NCI-H748 (cell line): ENCODE results near the gene PAGE2B.
"Not testable (repeated sequence)": the region's sequence is repeated elsewhere in the genome, so short reads cannot be mapped to it uniquely, and the experiment has no call there.

Experiments used
- DNase-seq: peaks from one replicate; lab custom pipeline; 2025; ENCODE audit not compliant: unreplicated experiment; lab: John Stamatoyannopoulos, UW

The PAGE2B gene, protein sequence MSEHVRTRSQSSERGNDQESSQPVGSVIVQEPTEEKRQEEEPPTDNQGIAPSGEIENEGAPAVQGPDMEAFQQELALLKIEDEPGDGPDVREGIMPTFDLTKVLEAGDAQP

DNA sequence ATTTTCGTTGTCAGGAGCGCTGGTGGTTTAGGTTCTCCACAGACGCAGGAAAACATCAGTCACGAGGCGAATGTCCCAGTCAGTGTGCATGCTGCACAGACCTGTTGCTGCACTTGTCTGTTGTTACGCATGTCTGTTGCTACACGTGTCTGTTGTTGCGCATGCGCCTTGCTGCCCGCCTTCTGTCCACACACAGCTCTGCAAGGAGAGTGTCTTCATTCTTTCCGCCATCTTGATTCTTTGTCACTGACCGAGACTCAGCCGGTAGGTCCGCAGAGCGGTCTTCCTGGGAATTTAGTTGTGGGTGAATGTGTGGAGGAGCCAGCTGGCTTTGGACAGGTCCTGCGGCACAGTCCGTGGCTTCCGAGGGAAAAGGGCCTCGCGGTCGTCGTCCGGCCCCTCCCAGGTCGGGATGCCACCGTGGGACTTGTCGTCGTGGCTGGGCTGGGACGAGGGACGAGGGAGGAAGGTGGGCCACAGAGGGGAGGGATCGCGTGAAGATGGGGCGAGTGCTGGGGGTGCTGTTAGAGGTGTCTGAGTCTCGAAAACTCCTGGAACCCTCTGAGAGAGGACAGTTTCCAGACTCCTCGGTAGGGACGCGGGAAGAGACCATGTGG is at the start of gene PAGE2B:
TSS of gene PAGE2B (plus strand) at position 180 of the 617 bp plus-strand sequence. CDS start 1,012 bp downstream, outside the sequence.
- DNase-seq = no peak

DNA sequence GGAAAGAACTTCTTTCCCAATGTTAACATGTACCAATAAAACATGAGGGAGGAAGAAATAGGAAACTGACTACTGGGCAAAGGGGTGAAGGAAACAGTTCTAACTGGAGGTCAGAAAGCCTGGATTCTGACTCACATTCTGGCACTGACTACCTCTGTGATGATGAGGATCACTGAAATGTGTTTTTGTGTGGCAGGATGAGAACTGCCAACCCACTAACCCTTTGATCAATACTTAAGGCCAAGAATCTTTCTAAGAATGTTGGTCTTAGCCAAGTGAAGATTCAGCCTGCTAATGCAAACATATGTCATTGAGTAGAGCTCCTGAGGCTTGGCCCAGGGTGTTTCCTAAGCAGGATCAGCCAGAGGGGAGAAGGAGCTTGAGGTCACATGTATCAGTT is 48.7 kb upstream of the PAGE2B start:
- no peak for DNase-seq

DNA sequence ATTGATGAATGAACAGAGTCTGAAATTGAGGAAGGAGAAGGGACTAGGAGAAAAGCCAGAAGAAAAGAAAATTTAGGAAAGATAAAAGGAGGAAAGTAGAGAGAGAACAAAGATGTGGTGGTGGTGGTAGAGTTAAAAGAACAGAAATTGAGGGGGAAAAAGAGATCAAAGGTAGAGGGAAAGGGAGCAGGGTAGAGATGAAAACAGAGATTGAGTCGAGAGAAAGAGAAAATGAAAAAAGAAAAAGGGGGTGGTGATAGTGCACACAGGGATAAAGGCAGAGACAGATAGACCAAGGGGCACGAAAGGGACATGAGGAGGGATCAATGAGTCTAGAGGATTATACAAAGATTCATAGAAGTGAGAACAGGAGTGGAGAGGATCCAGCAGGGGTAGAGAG is 48.0 kb upstream of the PAGE2B start:
- DNase-seq = no peak

DNA sequence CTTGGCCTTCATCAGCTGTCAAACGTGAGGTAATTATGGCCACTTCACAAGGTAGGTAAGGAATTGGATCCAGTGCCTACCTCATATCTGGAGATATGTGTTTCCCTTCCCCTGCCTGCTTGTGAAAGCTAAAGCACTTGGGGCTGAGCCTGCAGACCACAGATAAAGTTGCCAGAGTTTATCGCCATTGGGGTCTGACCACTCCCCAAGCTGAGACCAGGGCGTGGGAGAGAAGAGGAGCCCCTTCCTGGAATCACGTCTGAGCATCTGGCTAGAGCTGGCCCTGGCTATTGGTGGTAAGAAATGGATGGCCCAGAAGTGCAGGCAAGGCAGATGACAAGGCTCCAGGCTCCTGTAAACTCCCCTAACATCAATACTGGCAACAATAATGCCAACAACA is 46.8 kb upstream of the PAGE2B start:
- DNase-seq = no peak

DNA sequence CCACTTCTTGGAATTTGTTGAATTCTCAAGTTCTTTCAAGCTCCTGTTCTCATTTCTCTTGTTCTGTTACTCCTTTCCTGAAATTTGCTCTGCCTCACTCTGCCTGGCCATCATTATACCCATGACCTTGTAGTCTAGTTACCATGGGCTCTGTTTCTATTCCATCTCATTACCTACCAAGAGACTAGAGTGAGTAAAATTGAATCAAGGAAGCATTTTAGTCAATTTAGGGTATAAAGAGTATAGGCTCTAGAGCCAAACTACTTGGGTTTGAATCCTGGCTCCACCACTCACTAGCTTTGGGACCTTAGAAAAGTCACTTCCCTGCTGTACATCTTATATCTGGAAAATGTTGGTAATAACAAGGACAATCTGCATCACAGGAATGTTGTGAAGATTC is 46.2 kb upstream of the PAGE2B start:
- no peak for DNase-seq

DNA sequence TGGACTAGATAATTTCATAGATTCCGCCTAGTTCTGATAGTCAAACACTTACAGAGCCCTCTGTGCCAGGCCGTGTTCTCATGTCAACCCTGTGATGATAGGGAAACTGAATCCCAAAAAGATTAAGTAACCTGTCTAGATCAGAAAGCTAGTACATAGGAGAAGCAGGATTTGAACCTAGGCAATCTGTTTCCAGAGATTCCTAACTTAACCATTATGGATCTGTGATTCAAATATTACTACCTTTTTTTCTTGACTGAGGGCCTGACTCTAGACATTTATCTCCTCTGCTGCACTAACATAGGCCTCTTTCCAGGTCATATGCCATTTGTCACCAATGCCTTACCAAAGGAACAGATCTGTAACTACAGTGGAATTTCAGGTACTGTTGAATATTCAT is 45.5 kb upstream of the PAGE2B start:
- no peak for DNase-seq

DNA sequence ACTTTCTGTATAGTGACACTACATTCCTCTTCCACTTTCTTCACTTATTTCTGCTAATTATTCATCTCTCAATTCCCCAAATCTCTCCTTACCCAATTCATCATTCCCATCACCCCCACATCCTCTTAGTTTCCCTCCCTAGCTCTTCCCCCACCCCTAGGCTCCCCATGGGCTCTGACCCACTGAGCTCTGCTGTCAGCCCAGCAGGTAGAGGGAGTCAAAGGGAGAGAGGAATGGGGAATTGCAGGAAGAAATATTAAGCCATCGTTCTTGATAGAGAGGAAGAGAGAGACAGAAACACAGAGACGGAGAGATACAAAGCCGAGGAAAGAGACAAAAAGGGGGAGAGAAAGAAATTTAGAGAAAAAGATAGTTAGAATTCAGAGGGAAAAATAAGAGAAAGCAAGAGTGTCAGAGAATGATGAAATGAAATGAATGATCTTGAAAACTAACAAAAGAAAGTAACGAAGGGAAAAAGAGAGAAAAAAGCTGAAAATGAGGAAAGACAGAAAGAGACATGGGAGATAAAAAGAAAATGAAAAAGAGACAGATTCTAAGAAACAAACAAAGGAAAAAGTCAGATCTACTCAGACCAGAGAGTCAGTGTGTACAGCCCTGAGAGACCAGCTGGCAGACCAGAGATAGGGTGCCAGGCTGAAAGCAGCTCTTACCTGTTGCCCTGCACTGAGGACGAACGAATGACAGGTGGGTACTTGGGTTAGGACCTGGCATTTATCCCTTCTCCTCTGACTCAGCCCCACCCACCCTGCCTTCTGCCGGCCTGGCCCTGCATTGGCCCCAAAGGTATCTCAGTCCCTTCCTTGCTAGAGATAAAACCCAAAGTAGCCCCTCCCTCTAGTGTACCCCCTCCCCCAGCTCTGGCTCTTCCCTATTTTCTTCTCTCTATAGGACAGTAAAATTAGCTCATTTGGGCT is 44.3 kb upstream of the PAGE2B start, which contains the start of gene ALAS2:
TSS of gene ALAS2 (minus strand) at position 707 of the 935 bp plus-strand sequence. CDS start 4,977 bp downstream, outside the sequence.
- DNase-seq = no peak

DNA sequence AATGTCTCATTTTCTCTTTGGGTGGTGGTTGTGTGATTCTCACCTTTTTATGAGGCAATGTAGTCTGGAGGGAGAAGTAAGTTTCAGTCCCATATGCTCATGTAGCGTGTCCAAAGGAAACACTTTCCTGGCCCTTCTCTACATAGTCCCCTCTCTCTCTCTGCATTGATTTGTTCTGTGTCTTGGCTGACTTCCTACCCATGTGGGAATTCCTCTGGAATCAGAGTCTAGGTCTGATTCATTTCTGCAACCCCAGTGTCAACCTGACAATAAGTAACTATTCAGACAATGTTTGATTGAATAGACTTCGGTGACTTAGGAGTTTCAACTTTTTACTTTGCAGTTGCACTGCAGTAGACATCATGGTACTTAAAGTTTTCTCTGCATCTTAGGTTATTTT is 41.4 kb upstream of the PAGE2B start:
- no peak for DNase-seq

DNA sequence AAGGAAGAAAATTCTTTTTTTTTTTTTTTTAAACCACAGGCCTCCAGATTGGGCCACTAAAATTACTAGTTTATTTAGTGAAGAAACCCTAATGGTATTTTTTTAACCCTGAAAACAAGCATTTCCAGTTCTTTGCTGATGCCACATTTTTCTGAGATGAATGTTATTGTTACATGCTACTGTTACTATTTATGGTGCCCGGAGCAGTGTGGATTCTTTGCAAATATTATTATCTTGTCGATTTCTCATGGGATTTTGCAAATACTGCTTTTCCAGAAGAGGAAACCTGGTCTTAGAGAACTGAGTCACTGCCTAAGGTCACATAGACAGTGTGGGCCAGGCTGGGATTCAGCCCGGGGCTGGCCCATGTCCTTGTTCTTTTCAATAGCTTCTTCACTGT is 35.4 kb upstream of the PAGE2B start:
- DNase-seq = no peak

DNA sequence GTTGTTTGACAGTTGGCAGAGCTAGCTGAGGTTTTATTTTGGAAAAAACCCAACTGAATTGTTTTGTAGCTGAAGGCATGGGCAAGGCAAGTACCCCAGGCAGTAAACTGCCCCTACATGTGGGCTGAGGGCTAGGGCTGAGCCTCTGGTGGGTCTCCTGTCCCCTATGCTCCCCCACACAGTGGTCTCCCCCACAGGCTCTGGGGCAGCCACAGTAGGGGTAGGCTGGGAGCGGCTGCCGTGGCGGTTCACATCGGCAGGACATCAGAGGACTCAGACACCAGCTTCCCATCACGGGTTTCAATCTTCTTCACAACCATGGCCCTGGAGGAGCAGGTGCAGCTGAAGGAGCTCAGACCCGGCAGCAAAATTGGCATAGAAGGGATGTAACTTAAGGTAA is 33.3 kb upstream of the PAGE2B start:
- DNase-seq = no peak

DNA sequence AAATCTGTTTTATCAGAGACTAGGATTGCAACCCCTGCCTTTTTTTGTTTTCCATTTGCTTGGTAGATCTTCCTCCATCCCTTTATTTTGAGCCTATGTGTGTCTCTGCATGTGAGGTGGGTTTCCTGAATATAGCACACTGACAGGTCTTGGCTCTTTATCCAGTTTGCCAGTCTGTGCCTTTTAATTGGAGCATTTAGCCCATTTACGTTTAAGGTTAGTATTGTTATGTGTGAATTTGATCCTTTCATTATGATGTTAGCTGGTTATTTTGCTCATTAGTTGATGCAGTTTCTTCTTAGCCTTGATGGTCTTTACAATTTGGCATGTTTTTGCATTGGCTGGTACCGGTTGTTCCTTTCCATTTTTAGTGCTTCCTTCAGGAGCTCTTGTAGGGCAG is 24.2 kb upstream of the PAGE2B start:
- DNase-seq = not testable (repeated sequence)

DNA sequence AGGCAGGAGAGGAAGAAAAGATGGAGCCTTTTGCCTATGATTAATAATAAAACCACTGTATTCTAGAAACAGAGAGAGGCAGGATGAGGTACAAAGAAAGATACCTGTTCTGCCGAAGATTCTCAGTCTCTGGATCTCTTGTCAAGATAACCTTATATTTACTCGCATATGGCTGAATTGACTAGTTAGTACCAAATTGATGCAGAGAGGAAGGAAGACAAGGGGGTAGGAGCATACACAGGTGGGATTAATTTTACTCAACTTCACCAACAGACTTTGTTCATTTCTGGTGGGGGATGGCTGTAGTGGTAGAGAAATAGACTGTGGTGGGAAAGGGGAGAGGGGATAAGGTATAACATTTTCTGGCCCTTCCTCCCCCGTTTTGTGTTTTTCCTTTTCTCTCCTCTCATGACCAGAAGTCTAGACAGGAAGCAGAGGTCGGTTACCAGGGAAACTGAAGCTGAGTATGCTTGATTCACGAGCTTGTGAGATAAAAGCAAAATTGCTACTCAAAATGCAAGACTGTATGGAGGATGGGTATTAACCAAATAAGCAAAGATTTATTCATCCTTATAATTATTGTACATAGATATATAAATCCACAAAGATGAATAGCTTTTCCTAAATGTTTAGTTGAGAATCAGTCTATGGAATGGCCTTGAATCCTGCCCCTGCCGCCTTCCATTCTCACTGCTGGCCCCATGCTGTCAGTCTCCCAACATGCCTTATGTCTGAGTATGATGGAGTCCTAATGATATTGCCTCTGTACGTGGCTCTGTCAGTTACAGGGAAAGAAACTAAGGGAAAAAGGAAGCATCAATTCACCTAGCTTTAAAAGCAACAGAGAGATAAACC is 17.8 kb upstream of the PAGE2B start:
- DNase-seq = peak; percentile 71

DNA sequence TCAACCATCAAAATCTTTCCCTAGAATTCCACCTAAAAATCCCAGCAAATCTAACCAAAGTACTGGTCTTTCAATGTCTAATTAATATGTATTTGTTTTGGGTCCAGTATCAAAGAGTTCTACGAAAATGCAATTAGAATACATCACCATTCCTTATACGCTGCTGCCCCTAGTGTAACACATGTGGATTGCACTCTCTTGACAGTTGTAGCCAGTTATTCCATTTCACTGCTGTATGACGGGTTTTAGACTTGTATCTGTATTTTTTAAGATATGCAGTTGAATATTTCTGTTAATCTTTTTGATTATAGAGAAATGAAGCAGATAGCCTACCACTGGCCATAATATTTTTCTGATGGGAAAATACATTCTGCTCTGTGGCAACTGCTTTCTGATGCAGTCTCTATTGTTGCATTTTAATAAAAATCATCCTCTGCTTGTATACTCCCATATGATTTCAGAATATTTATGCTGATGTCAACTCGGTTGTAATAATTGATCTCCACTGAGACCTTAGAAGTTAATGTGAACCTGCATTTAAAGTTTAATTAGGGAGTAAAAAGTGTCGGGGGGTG is 17.1 kb upstream of the PAGE2B start:
- peak; percentile 59 for DNase-seq

DNA sequence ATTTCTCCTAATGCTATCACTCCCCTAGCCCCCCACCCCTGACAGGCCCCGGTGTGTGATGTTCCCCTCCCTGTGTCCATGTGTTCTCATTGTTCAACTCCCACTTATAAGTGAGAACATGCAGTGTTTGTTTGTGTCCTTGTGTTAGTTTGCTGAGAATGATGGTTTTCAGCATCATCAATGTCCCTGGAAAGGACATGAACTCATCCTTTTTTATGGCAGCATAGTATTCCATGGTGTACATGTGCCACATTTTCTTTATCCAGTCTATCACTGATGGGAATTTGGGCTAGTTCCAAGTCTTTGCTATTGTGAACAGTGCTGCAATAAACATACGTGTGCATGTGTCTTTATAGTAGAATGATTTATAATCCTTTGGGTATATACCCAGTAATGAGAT is 7.7 kb upstream of the PAGE2B start:
- DNase-seq = not testable (repeated sequence)

DNA sequence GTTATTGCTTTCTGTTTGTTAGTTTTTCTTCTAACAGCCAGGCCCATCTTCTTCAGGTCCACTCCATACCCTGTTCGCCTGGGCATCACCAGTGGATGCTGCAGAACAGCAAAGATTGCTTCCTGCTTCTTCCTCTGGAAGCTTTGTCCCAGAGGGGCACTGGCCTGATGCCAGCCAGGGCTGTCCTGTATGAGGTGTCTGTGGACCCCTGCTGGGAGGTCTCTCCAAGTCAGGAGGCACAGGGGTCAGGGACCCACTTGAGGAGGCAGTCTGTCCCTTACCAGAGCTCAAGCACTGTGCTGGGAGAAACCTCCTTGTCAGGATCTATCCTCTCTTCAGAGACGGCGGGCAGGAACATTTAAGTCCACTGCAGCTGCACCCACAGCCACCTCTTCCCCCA is 2.5 kb upstream of the PAGE2B start:
- no peak for DNase-seq

DNA sequence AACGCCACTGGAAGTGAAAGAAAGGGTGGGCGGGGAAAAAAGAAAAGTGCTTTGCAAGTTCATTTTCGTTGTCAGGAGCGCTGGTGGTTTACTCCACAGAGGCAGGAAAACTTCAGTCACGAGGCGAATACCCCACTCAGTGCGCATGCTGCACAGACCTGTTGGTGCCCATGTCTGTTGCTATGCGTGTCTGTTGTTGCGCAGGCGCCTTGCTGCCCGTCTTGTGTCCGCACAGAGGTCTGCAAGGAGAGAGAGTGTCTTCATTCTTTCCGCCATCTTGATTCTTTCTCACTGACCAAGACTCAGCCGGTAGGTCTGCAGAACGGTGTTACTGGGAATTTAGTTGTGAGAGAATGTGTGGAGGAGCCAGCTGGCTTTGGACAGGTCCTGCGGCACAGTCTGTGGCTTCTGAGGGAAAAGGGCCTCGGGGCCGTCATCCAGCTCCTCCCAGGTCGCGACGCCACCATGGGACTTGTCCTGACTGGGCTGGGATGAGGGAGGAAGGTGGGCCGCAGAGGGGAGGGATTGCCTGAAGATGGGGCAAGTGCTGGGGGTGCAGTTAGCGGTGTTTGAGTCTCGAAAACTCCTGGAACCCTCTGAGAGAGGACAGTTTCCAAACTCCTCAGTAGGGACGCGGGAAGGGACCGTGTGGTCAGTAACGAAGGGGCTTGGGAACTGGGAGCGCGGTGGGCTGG is 14.1 kb downstream of the PAGE2B start, which contains the start of gene PAGE2:
TSS of gene PAGE2 (plus strand) at position 224 of the 695 bp plus-strand sequence. CDS start 1,003 bp downstream, outside the sequence.
- no peak for DNase-seq

DNA sequence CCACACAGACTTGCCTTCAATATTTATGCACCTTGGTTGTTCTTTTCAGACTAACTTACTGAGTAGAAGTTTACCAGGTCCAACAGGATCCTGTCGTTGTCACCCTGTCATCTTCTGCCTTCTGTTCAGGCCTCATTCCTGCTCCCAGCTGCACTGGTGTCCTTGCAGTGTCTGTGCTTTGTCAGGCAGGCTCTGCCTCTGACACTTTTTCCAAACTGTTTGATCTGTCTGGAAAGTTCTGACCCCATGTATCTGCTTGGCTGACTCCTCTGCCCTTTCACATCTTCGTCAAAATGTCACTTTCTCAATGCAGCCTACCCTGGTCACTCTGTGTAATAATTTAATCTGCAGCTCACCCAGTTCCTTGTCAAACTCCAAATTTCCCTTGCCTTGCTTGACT is 23.9 kb downstream of the PAGE2B start:
- DNase-seq = no peak

DNA sequence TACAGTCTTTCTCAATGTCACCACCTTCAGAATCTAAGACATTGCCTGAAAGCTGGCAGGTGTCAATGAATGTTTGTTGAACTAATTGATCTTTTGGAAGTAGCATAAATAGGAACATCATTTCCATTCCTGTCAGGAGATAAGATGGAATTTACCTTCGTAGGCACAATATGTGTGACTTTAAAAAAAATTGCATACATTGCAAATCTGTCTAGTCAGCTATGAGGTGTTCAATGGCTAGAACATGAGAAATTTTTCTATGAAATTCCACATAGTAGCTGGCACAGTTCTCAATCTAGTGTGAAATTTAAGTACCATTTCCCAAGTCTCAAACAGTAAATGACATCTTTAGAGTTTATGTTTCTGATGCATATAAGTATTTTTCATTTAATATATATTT is 24.3 kb downstream of the PAGE2B start:
- no peak for DNase-seq

DNA sequence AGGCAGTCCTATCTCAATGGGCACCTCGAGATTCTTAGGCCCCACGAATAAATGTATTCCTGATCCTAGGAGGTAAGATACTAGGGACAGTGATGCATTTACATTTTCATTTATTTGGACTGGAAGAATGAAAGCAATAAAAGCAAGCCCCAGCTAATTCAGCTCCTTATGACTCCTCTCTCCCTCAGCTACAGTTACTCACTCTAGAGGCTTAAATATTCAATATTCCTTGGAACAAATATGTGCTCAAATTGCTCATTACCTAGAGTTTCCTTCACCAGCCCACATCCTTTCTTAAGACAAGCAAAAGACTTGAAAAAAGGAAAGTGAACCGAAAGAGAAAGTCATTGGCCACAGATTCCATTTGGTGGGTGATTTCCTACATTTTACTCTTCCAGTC is 27.9 kb downstream of the PAGE2B start:
- no peak for DNase-seq

DNA sequence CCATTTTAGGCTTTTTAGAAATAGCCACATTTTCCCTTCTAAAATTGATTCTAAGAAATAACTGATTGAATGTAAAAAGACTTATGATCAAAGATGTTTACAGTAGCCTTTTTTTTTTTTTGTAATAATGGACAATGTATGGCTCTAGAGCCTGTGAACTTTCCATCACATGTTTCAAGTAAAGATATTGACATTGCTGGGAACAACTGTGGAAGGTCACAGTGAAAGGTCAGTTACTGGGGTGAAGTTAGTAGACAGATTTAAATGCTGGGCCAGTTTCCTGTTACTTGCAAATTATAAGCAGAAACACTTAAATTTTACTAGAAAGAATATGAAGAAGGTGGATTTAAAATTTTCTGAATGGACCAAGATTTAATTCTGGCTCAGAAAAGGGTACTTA is 32.4 kb downstream of the PAGE2B start:
- no peak for DNase-seq
